Measurements from ENCODE around the gene GJC1. TPM values are rescaled to one million over a fixed set of nuclear protein-coding genes. Genes with fewer than 3 reads are reported as not detected.

GJC1 gene
- total RNA-seq, 1 donor from 2014 or later, result 0.20 TPM

DNA sequence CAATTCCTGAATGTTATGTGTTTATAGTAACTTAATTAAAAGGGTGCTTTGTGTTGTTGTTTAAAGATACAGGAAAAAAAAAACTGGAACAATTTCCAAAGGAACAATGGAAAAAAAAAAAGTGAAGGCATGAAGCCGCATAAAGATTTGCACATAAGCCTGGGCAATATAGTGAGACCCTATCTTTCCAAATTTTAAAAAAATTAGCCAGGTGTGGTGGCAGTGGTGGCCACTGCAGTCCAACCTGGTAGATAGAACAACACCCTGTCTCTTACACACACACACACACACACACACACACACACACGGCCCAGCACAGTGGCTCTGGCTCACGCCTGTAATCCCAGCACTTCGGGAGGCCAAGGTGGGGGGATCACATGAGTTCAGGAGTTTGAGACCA is 21.9 kb downstream of the GJC1 start:
- intact Hi-C loops (cut with micrococcal nuclease), result no loop called here
- TF ChIP-seq, protein P1, sequence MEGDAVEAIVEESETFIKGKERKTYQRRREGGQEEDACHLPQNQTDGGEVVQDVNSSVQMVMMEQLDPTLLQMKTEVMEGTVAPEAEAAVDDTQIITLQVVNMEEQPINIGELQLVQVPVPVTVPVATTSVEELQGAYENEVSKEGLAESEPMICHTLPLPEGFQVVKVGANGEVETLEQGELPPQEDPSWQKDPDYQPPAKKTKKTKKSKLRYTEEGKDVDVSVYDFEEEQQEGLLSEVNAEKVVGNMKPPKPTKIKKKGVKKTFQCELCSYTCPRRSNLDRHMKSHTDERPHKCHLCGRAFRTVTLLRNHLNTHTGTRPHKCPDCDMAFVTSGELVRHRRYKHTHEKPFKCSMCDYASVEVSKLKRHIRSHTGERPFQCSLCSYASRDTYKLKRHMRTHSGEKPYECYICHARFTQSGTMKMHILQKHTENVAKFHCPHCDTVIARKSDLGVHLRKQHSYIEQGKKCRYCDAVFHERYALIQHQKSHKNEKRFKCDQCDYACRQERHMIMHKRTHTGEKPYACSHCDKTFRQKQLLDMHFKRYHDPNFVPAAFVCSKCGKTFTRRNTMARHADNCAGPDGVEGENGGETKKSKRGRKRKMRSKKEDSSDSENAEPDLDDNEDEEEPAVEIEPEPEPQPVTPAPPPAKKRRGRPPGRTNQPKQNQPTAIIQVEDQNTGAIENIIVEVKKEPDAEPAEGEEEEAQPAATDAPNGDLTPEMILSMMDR (IDR thresholded peaks at IDR 0.05), result no peak

DNA sequence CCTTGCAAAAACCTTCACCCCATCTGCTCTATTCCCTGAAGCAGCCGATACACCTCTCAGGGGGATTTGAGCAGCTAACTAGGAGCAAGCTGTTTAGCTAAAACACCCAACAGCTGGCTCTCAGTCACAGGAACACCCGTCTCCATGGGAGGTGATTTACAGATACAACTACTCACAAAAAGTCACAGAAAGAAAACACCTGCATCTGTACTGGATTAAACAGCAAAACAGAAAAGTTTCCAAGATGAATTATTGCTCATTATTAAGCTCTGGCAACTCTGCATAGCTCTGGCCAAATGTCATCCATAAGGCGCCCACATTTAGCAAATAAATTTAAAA is 22.3 kb downstream of the GJC1 start:
- TF ChIP-seq, protein P1 (IDR thresholded peaks at IDR 0.05), result no peak
- intact Hi-C loops (cut with micrococcal nuclease), result no loop called here
- ChIA-PET POLR2A (no interaction called here), CTCF (no interaction called here)
- ATAC-seq (ENCODE audit: low read depth) (no peak), DNase-seq (no peak)
- H3K36me3 Mint-ChIP-seq (ENCODE audit: low read depth), result no peaks in the 10 kb centered on the region
- no peaks in the 10 kb centered on the region for H3K9me3 Mint-ChIP-seq
- H3K4me1 Mint-ChIP-seq, result peaks cover 2% of the 10 kb centered on the region
- H3K27me3 Mint-ChIP-seq, result no peaks in the 10 kb centered on the region
- no peak overlapping the region for H3K4me3 Mint-ChIP-seq
- no peak overlapping the region for H3K27ac Mint-ChIP-seq

More for the DNA sequence above, 21.9 kb downstream of the GJC1 start:
- Mint-ChIP-seq H3K4me1 (peaks cover 2% of the 10 kb centered on the region), H3K9me3 (no peaks in the 10 kb centered on the region), H3K27ac (no peak overlapping the region), H3K36me3 (ENCODE audit: low read depth) (no peaks in the 10 kb centered on the region), H3K27me3 (no peaks in the 10 kb centered on the region), H3K4me3 (no peak overlapping the region)
- POLR2A ChIA-PET, result no interaction called here
- no peak for ATAC-seq (ENCODE audit: low read depth)
- CTCF ChIA-PET, result no interaction called here
- no peak for DNase-seq

DNA sequence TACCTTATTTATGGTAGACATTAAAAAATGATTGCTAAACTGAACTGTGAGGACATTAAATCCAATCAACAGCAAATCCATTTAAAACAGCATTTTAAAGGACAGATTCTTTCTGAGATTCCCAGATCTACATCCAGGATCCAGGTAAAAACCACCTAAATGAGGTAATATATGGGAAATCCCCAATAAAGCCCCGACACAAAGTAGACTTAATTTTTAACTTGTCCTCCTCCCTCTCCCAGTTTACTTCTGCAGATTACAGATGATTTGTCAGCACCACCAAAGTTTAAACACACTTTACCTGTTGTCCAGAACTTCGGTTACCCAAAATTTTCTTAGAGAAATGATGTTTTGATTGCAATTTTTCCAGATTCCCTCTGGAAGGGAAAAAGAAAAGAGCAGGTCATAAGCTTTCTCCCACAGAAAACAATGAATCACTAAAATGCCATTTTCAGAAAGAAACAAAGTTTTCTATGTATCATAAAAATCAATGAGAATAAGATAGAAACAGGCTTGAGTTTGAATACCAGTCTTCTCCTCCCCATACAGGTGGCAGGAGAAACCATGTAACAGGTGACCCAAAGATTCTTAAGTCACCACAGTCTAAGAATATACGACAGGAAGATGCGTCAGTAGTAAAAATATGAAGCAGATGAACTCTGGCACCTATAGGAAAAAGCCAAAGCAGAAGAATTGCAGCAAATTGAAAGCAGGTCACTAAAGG is 22.8 kb downstream of the GJC1 start:
- no peaks in the 10 kb centered on the region for H3K27me3 Mint-ChIP-seq
- no peak overlapping the region for H3K4me3 Mint-ChIP-seq
- no peaks in the 10 kb centered on the region for H3K36me3 Mint-ChIP-seq (ENCODE audit: low read depth)
- ChIA-PET CTCF (no interaction called here), POLR2A (no interaction called here)
- peaks cover 2% of the 10 kb centered on the region for H3K4me1 Mint-ChIP-seq
- no peaks in the 10 kb centered on the region for H3K9me3 Mint-ChIP-seq
- DNase-seq, result no peak
- TF ChIP-seq, protein P1 (IDR thresholded peaks at IDR 0.05), result no peak
- intact Hi-C loops (cut with micrococcal nuclease), result no loop called here
- no peak for ATAC-seq (ENCODE audit: low read depth)
- no peak overlapping the region for H3K27ac Mint-ChIP-seq

DNA sequence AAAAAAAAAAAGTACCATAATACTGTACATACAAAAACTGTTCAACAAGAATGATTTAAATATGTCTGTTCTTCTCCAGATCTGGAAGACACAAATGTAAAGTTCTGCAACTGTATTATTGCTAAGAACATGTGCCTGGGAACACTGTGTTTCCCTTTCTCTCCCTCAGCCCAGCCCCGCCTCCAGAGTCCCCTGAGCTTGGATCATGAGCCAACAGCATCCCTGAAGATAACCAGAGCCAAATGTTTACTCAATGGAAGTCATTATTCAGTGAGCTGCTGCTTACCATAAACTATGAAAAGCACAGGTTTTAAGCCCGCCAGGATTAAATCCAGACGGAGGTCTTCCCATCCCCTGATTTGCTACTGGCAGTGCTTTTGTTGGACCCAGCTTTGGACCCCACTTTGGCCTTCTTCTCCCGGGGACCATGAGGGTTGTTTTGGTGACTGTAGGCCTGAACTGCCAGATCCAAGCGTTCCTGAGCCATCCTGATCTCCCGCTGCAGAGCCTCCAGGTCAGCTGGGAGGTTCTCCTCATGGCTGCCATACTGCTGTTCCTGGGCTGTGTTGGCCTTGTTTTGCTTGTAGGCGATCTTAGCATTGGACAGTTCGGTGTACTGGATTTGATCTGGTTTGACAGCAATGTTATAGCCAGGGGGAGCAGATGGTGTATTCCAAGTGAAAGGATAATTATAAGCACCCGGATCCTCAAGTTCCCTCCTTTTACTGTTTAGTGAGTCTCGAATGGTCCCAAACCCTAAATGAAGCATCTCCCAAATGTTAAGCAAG is 25.6 kb downstream of the GJC1 start:
- H3K27ac Mint-ChIP-seq, result no peak overlapping the region
- CTCF ChIA-PET, result no interaction called here
- no peak for DNase-seq

DNA sequence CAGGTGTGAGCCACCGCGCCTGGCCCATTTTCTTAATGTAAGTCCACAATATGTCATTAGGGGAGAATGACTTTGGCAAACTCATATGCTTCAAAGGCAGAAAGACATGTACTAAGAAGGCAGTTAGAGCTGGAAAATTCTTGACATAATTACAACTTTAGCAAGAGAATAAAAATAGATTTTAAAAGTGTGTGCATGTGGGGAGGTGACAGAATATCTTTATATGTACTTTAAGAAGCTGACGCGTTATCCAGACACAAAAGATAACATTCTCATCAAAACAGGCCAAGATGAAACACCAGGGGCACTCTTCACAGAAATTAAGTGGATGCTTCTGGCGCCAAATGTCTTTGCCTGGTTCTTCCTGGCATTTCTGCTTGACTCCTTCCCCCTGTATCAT is 28.2 kb downstream of the GJC1 start:
- intact Hi-C loops (cut with micrococcal nuclease), result no loop called here
- no peaks in the 10 kb centered on the region for H3K4me1 Mint-ChIP-seq
- no peaks in the 10 kb centered on the region for H3K9me3 Mint-ChIP-seq
- ChIA-PET POLR2A (no interaction called here), CTCF (no interaction called here)
- no peaks in the 10 kb centered on the region for H3K27me3 Mint-ChIP-seq
- TF ChIP-seq, protein P1 (IDR thresholded peaks at IDR 0.05), result no peak
- H3K36me3 Mint-ChIP-seq (ENCODE audit: low read depth), result no peaks in the 10 kb centered on the region
- no peak overlapping the region for H3K27ac Mint-ChIP-seq
- no peak for ATAC-seq (ENCODE audit: low read depth)
- DNase-seq, result no peak
- H3K4me3 Mint-ChIP-seq, result no peak overlapping the region

More for the DNA sequence above, 25.6 kb downstream of the GJC1 start:
- H3K9me3 Mint-ChIP-seq, result no peaks in the 10 kb centered on the region
- H3K4me3 Mint-ChIP-seq, result no peak overlapping the region
- TF ChIP-seq, protein P1 (IDR thresholded peaks at IDR 0.05), result no peak
- H3K4me1 Mint-ChIP-seq, result peaks cover 2% of the 10 kb centered on the region
- H3K27me3 Mint-ChIP-seq, result no peaks in the 10 kb centered on the region
- intact Hi-C loops (cut with micrococcal nuclease), result no loop called here
- no peaks in the 10 kb centered on the region for H3K36me3 Mint-ChIP-seq (ENCODE audit: low read depth)
- POLR2A ChIA-PET, result no interaction called here
- no peak for ATAC-seq (ENCODE audit: low read depth)
